HL-60 (cell line): ENCODE measurements around the gene OPN5.

ENCODE experiments used
- DNase-seq, 2 experiments: peaks; one replicate each; pipeline ENCODE4 v3.0.0-alpha.2; 2010 to 2020; ENCODE audit warnings: low read depth in 1 of 2, low spot score in 1 of 2
- H3K27ac ChIP-seq: fragments of 250-450 bp; sonication (Bioruptor Pico); replicated peaks from 2 replicates; pipeline ENCODE4 v1.5.1; 2020; ENCODE audit warnings: mild to moderate bottlenecking, moderate library complexity
- H3K27me3 ChIP-seq: fragments of 250-450 bp; sonication (Bioruptor Pico); 2 replicates; pipeline ENCODE4 v1.5.1; 2021; ENCODE audit warnings: mild to moderate bottlenecking, moderate library complexity; ENCODE audit not compliant: insufficient read depth, poor library complexity, severe bottlenecking
- H3K4me3 ChIP-seq: replicated peaks from 2 replicates; pipeline ENCODE4 v1.5.1; 2011; ENCODE audit warnings: mild to moderate bottlenecking, control low read depth, low read length; ENCODE audit not compliant: insufficient read depth
- GABPA ChIP-seq: IDR thresholded peaks from 2 replicates; pipeline ENCODE4 v1.6.1; 2012; ENCODE audit warnings: low read depth
- POLR2AphosphoS5 ChIP-seq: IDR thresholded peaks from 2 replicates; pipeline ENCODE4 v1.6.1; 2012; ENCODE audit warnings: low read depth
- SPI1 ChIP-seq: IDR thresholded peaks from 2 replicates; pipeline ENCODE4 v1.6.1; 2012; ENCODE audit warnings: low read depth, mild to moderate bottlenecking, borderline replicate concordance
- long read RNA-seq: library from polyadenylated mRNA; unstranded; transcript quantifications from one replicate; pipeline ENCODE4 v2.0.0, GENCODE V29; 2020
- TF ChIP-seq, protein P1 (sequence below): IDR thresholded peaks from 2 replicates; pipeline ENCODE4 v1.6.1; 2012; ENCODE audit warnings: low read depth; ENCODE audit not compliant: insufficient replicate concordance
- TF ChIP-seq, protein P2 (sequence below): IDR thresholded peaks from one replicate; pipeline ENCODE4 v1.5.1; 2011; ENCODE audit warnings: low read length, control low read depth, inconsistent platforms; ENCODE audit not compliant: insufficient read depth

OPN5 gene, protein sequence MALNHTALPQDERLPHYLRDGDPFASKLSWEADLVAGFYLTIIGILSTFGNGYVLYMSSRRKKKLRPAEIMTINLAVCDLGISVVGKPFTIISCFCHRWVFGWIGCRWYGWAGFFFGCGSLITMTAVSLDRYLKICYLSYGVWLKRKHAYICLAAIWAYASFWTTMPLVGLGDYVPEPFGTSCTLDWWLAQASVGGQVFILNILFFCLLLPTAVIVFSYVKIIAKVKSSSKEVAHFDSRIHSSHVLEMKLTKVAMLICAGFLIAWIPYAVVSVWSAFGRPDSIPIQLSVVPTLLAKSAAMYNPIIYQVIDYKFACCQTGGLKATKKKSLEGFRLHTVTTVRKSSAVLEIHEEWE
- long read RNA-seq: 0 reads

DNA sequence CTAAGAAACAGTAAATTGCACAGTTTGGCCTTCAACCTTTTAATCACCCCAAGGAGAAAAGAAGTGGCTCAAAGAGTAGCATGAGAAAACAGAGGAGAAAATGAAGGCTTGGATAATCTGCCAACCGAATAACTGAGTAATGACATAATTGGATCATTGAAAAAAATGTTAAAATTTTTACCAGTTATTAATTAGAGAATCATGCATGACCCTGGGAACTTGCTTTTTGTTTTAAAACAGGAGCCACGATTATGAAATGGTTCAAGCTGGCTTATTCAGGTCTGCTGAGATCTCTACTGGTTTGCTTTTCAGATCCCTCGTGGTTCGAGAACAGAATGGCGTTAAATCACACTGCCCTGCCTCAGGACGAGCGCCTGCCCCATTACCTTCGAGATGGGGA, at the start of gene OPN5:
Gene OPN5 (plus strand): TSS at position 301 of the 400 bp plus-strand sequence. CDS start 35 bp downstream, at position 336.
- no peak within 1 kb of the TSS for H3K27ac ChIP-seq
- no peak for DNase-seq
- H3K27me3 ChIP-seq: peaks cover 4% of the 10 kb centered on the region
- no peak within 1 kb of the TSS for H3K4me3 ChIP-seq
- TF ChIP-seq, protein P1, sequence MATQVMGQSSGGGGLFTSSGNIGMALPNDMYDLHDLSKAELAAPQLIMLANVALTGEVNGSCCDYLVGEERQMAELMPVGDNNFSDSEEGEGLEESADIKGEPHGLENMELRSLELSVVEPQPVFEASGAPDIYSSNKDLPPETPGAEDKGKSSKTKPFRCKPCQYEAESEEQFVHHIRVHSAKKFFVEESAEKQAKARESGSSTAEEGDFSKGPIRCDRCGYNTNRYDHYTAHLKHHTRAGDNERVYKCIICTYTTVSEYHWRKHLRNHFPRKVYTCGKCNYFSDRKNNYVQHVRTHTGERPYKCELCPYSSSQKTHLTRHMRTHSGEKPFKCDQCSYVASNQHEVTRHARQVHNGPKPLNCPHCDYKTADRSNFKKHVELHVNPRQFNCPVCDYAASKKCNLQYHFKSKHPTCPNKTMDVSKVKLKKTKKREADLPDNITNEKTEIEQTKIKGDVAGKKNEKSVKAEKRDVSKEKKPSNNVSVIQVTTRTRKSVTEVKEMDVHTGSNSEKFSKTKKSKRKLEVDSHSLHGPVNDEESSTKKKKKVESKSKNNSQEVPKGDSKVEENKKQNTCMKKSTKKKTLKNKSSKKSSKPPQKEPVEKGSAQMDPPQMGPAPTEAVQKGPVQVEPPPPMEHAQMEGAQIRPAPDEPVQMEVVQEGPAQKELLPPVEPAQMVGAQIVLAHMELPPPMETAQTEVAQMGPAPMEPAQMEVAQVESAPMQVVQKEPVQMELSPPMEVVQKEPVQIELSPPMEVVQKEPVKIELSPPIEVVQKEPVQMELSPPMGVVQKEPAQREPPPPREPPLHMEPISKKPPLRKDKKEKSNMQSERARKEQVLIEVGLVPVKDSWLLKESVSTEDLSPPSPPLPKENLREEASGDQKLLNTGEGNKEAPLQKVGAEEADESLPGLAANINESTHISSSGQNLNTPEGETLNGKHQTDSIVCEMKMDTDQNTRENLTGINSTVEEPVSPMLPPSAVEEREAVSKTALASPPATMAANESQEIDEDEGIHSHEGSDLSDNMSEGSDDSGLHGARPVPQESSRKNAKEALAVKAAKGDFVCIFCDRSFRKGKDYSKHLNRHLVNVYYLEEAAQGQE: no peak
- TF ChIP-seq GABPA (no peak), POLR2AphosphoS5 (no peak), SPI1 (no peak)
- TF ChIP-seq, protein P2, sequence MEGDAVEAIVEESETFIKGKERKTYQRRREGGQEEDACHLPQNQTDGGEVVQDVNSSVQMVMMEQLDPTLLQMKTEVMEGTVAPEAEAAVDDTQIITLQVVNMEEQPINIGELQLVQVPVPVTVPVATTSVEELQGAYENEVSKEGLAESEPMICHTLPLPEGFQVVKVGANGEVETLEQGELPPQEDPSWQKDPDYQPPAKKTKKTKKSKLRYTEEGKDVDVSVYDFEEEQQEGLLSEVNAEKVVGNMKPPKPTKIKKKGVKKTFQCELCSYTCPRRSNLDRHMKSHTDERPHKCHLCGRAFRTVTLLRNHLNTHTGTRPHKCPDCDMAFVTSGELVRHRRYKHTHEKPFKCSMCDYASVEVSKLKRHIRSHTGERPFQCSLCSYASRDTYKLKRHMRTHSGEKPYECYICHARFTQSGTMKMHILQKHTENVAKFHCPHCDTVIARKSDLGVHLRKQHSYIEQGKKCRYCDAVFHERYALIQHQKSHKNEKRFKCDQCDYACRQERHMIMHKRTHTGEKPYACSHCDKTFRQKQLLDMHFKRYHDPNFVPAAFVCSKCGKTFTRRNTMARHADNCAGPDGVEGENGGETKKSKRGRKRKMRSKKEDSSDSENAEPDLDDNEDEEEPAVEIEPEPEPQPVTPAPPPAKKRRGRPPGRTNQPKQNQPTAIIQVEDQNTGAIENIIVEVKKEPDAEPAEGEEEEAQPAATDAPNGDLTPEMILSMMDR: no peak

DNA sequence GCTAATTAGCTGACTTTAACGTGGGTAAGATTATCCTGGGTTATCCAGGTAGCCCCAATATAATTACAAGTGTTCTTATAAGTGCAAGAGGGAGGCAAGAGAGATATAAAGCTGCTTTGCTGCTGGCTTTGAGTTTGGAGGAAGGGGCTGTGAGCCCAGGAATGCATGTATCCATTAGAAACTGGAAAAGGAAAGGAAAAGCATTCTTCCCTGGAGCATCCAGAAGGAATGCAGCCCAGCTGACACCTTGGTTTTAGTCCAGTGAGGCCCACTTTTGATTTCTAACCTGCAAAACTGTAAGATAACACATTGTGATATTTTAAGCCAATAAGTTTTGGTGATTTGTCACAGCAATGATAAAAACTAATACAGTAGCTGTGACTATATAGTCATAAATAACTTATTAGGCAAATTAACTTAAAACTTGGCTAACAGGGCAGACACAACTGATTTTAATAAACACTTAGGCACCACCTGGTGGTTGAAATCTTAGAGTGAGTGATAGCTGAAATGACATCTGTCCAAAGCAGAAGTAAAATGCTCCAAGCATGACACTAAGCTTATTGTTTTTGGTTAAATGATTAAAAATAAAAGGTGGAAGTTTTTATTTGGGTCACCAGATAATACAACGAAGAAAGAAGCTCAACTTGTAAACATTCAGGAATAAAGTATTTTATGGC, 47.8 kb upstream of the OPN5 start:
- peak; percentile 1 to 3 for DNase-seq
- TF ChIP-seq SPI1 (no peak), POLR2AphosphoS5 (no peak), GABPA (no peak)
- TF ChIP-seq, protein P1: no peak
- TF ChIP-seq, protein P2: no peak
- no peak overlapping the region for H3K27ac ChIP-seq
- no peak overlapping the region for H3K4me3 ChIP-seq
- H3K27me3 ChIP-seq: peaks cover 2% of the 10 kb centered on the region

DNA sequence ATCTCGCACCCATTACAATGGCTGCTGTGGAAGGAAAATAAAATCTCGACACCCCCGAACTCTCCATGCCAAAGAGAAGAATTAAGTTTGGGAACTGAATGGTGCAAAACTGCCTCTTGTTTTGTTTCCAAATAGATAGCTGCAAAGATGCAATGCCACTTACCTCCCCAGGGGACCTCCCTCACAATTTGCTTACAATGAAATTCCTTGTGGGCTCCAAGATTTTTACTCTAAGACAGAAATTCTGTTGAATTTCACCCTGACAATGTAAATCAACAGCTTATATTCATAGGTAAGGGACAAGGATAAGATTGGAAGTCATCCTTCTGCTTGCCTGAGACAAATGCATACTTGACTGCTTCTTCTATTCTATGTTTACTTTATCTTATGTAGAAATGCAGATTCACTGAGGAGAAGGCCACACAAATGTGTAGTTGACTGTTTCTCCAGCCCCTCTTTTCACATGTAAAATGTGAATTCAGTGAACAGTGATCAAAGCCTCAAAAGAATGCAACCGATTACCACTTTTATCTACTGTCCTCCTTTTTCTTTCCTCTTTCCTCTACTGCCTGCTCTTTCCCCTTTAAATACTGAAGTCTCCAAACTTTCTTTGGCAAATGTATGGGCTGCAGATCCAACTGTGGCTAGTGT, 46.9 kb upstream of the OPN5 start:
- H3K27ac ChIP-seq: no peak overlapping the region
- no peak for DNase-seq
- TF ChIP-seq POLR2AphosphoS5 (no peak), SPI1 (no peak)
- TF ChIP-seq, protein P1: no peak
- no peak overlapping the region for H3K4me3 ChIP-seq
- H3K27me3 ChIP-seq: peaks cover 2% of the 10 kb centered on the region
